A673 (cell line): ENCODE data around the gene GTF2H2. TPM values are rescaled to one million over a fixed set of nuclear protein-coding genes. Genes with fewer than 3 reads are reported as not detected.
"Not testable (repeated sequence)": the region's sequence is repeated elsewhere in the genome, so short reads cannot be mapped to it uniquely, and the experiment has no call there.

Experiments
- BruUV-seq: library from RNA; stranded (reverse); fragments of 400-500 nt; replicated peaks from 2 replicates; lab custom pipeline; 2021; lab: Mats Ljungman, UMichigan
- CTCF ChIA-PET: fragments of 300-600 bp; sonication (Branson Sonifier 250); formaldehyde crosslinking; loops from one replicate; lab custom pipeline; 2022; ENCODE audit warnings: antibody characterized with exemption; lab: Charles Lee
- POLR2A ChIA-PET: fragments of 300-600 bp; sonication (Branson Sonifier 250); formaldehyde crosslinking; loops from one replicate; lab custom pipeline; 2022; ENCODE audit warnings: antibody characterized with exemption; ENCODE audit not compliant: low non-redundant PET; lab: Charles Lee
- DNase-seq: peaks from one replicate; pipeline ENCODE4 v3.0.0-alpha.2; 2015; ENCODE audit warnings: low spot score
- H3K27ac ChIP-seq: fragments of 200-600 bp; sonication (generic); 2 replicates; pipeline ENCODE4 v1.5.1; 2016; ENCODE audit warnings: mixed run types, low read depth, mild to moderate bottlenecking, mixed read lengths, antibody characterized with exemption, low read length; ENCODE audit not compliant: poor library complexity, severe bottlenecking
- H3K27me3 ChIP-seq: fragments of 200-600 bp; sonication (generic); replicated peaks from 2 replicates; pipeline ENCODE4 v1.6.1; 2017; ENCODE audit warnings: mixed run types, low read depth, mild to moderate bottlenecking, mixed read lengths, antibody characterized with exemption, low read length; ENCODE audit not compliant: insufficient read depth, poor library complexity
- H3K36me3 ChIP-seq: fragments of 200-600 bp; sonication (generic); 2 replicates; pipeline ENCODE4 v1.6.1; 2016; ENCODE audit warnings: mixed run types, mild to moderate bottlenecking, mixed read lengths, antibody characterized with exemption, low read length; ENCODE audit not compliant: insufficient read depth, poor library complexity, severe bottlenecking
- H3K4me1 ChIP-seq: fragments of 200-600 bp; sonication (generic); 2 replicates; pipeline ENCODE4 v1.6.1; 2017; ENCODE audit warnings: mixed run types, mild to moderate bottlenecking, mixed read lengths, antibody characterized with exemption, low read length; ENCODE audit not compliant: insufficient read depth, poor library complexity, severe bottlenecking
- H3K4me3 ChIP-seq: fragments of 200-600 bp; sonication (generic); 2 replicates; pipeline ENCODE4 v1.5.1; 2016; ENCODE audit warnings: low read depth, mixed run types, mild to moderate bottlenecking, mixed read lengths, low read length; ENCODE audit not compliant: poor library complexity, severe bottlenecking
- H3K9me3 ChIP-seq: fragments of 200-600 bp; sonication (generic); 2 replicates; pipeline ENCODE4 v1.6.1; 2016; ENCODE audit warnings: mixed run types, low read depth, mild to moderate bottlenecking, mixed read lengths, antibody characterized with exemption, low read length; ENCODE audit not compliant: poor library complexity, severe bottlenecking
- CTCF ChIP-seq: fragments of 300-800, 200-600 bp; sonication (generic); conservative IDR thresholded peaks from 2 replicates; pipeline ENCODE4 v1.5.1; 2017; ENCODE audit warnings: low read depth, mild to moderate bottlenecking, antibody characterized with exemption, low read length, moderate library complexity, mixed read lengths
- EZH2 ChIP-seq: fragments of 200-600 bp; sonication (generic); IDR thresholded peaks from 2 replicates; pipeline ENCODE4 v1.6.1; 2017; ENCODE audit warnings: borderline replicate concordance, low read depth, mild to moderate bottlenecking, mixed read lengths, antibody characterized with exemption, low read length; ENCODE audit not compliant: poor library complexity, severe bottlenecking
- intact Hi-C: fragments of 100-400 bp; cut with micrococcal nuclease; formaldehyde crosslinking; loops from one replicate; pipeline ENCODE4 v1.10.0; 2022; ENCODE audit not compliant: unreplicated experiment
- total RNA-seq: library from RNA; stranded (reverse); gene quantifications from 2 replicates; pipeline ENCODE4 v1.2.3, GENCODE V29; 2021

GTF2H2 gene
- total RNA-seq, 1 experiment from 2014 or later, result 43.0 TPM

- BruUV-seq, result no TSS peak
- Histone ChIP-seq H3K27me3 (no peaks in the 10 kb centered on the region), H3K36me3 (no peaks in the 10 kb centered on the region), H3K27ac (no peak overlapping the region), H3K4me3 (no peak overlapping the region), H3K9me3 (no peaks in the 10 kb centered on the region), H3K4me1 (no peaks in the 10 kb centered on the region)
- intact Hi-C loops, result no loop called here
- TF ChIP-seq CTCF (no peak), EZH2 (no peak)
- CTCF ChIA-PET, result no interaction called here
- POLR2A ChIA-PET, result no interaction called here
- DNase-seq, result no peak
Observed at GRCh38 chr5:71014176-71014575, 53.3 kb downstream of the GTF2H2 start.

GRCh38 chr5:71013575-71013974 is 53.9 kb downstream of the GTF2H2 start:
- no peaks in the 10 kb centered on the region for H3K9me3 ChIP-seq
- no peak for TF ChIP-seq EZH2
- no peak for TF ChIP-seq CTCF
- peak; percentile 7 for DNase-seq
- no peak overlapping the region for H3K27ac ChIP-seq
- no peaks in the 10 kb centered on the region for H3K27me3 ChIP-seq
- BruUV-seq, result no TSS peak
- no peaks in the 10 kb centered on the region for H3K4me1 ChIP-seq
- H3K36me3 ChIP-seq, result no peaks in the 10 kb centered on the region
- no peak overlapping the region for H3K4me3 ChIP-seq
- ChIA-PET CTCF (no interaction called here), POLR2A (no interaction called here)
- intact Hi-C loops, result no loop called here

GRCh38 chr5:71011194-71011792 is 56.2 kb downstream of the GTF2H2 start:
- no peak for DNase-seq
- intact Hi-C loops, result no loop called here
- H3K27me3 ChIP-seq, result no peaks in the 10 kb centered on the region
- ChIA-PET POLR2A (no interaction called here), CTCF (no interaction called here)
- BruUV-seq, result no TSS peak
- no peak overlapping the region for H3K27ac ChIP-seq
- H3K9me3 ChIP-seq, result no peaks in the 10 kb centered on the region
- H3K36me3 ChIP-seq, result no peaks in the 10 kb centered on the region
- no peaks in the 10 kb centered on the region for H3K4me1 ChIP-seq
- no peak overlapping the region for H3K4me3 ChIP-seq
- TF ChIP-seq EZH2, result no peak
- TF ChIP-seq CTCF, result no peak

GRCh38 chr5:71006983-71007382 is 60.5 kb downstream of the GTF2H2 start:
- H3K4me3 ChIP-seq, intact Hi-C loops, H3K9me3 ChIP-seq, POLR2A ChIA-PET, DNase-seq, H3K36me3 ChIP-seq, H3K27ac ChIP-seq, H3K27me3 ChIP-seq, CTCF ChIA-PET, H3K4me1 ChIP-seq, BruUV-seq: not testable (repeated sequence)
